Fibroblast of upper back skin (primary cell): Measurements from ENCODE around the gene PPIP5K2.
"Not testable (repeated sequence)": the region's sequence is repeated elsewhere in the genome, so short reads cannot be mapped to it uniquely, and the experiment has no call there.

Experiments used
- DNase-seq: peaks from one replicate; pipeline ENCODE4 v3.0.0-alpha.2; 2013

Gene PPIP5K2

DNA sequence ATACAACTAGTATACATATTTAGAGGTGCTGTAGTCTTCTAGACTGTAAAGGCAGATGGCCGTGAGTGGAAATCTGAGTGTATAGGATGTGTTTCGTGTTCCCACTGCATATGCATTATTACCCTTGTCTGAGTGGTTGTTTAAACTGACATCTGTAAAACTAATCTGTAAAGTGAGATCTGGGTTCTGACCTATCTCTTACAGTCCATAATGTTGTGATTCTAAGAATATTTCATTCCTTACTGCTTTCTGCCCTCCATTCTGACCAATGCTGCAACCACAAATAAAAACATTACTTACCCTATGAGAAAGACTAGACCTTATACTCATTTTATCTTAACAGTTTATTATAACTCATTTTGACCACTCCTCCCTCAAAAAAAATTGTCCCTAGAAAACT lies 90.9 kb downstream of the PPIP5K2 start:
- no peak for DNase-seq

DNA sequence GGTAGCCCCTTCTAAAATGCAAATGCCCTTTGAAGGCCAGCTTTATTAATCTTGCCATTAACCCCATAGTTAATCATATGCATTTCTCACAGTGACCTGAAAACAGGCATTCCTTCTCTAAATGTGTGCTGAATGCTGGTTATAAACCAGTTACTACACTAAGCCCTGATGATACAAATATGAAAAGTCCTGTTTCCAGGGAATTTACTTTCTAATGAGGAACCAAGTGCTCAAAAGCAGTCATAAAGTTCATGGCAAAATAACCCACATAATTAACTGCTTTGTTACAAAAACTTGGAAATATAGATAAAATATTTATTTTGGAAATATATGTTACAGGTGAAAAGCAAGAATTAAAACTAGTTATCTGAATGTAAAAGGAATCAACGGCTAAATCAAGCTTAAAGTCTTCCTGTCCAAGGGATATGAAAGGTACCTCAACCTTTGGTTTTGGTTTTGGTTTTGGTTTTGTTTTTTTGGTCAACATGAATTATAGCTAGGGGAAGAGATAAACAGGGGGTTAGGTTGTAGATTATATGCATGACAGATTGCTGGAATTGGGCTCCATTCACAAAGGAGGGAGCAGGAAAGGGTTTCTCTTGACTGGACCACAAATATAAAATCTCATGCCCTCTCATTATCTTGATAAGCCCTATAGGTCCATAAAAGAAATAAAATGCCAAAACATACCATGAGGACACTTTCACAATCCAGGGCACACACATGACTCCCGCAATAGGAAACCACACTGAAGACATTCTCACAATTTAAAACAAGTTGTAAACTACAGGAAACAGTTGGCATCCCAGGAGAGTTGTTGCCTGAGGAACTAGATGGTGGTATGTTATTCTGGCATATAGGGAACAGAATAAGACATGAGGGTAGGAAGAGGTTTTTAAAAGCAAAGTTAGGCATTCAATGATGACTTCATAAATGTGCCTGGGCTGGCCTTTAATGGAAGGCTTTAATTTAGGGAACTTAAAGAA lies 91.8 kb downstream of the PPIP5K2 start:
- DNase-seq = no peak

DNA sequence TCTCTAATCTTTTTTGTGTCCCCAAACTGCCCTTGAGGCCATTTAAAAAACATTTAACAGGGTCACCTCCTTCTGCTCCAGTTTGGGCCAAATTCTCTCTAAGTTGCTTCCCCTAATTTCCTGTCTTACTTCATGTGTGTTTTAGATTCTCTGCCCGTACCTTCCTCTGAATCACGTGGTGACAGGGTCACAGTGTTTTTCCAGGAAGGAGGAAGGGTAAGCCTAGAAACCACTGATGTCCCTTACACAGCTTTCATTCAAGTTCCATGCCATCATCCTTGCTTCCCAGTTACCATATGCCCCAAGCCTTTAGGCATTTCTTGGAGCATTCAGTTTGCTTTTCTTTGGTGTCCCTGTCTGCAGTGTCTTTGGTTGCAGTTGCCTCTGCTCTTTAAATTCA lies 96.0 kb downstream of the PPIP5K2 start:
- DNase-seq = no peak

DNA sequence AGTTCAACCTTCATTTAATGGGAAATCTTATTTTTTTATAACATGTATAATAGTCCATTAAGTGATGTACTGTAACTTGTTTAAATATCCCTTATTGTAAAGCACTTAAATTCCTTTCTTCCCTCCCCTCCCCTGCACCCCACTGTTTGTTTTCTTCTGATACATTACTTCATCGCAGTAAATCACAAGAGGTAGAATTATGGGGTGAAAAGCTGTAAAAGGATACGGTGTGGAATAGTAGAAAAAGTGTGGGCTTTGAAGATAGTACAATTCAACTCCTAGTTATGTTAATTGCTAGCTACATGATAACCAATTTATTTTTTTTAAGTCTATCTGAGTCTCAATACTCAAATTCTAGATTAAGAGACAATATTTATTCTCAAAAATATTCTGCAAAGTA lies 96.6 kb downstream of the PPIP5K2 start:
- DNase-seq = no peak

DNA sequence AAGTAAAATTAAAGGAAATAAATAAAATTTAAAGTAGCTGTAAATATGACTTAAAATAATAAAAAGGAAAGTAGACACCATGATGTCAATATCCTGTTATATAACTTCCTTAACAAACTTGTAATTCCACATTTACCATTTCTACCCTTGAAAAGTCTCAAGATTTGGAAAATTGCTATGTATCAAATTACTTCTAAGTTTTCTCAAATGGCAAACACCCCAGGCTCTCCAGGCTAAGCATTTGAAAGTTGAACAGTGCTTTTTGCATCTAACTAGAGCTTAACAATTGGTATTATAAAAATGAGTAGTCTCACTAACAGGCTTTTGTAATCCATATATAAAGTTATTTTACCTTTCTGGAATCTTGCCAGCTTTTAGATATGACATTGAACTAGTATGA lies 97.0 kb downstream of the PPIP5K2 start:
- no peak for DNase-seq

DNA sequence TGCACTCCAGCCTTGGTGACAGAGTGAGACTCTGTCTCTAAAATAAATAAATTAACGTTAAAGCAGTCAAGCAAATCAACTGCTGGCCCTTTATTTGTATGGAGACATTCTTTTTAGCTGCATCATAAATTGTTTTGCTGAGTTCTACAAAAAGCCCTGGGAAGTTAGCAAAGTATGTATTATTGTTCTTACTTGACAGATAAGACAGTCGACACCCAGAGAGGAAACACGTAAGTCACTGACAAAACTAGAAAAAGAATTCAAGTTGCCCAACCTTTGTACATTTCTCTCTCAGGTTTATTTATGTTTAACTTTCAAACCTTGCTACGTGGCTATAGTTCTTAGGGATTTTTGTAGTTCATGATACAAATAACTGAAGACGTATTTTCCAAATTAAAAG lies 98.1 kb downstream of the PPIP5K2 start:
- peak; percentile 12 for DNase-seq

DNA sequence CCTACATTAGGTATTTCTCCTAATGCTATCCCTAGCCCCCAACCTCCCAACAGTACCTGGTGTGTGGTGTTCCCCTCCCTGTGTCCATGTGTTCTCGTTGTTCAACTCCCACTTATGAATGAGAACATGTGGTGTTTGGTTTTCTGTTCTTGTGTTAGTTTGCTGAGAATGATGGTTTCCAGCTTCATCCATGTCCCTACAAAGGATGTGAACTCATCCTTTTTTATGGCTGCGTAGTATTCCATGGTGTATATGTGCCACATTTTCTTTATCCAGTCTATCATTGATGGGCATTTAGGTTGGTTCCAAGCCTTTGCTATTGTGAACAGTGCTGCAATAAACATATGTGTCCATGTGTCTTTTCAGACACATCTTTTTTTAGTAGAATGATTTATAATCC lies 99.0 kb downstream of the PPIP5K2 start:
- not testable (repeated sequence) for DNase-seq

DNA sequence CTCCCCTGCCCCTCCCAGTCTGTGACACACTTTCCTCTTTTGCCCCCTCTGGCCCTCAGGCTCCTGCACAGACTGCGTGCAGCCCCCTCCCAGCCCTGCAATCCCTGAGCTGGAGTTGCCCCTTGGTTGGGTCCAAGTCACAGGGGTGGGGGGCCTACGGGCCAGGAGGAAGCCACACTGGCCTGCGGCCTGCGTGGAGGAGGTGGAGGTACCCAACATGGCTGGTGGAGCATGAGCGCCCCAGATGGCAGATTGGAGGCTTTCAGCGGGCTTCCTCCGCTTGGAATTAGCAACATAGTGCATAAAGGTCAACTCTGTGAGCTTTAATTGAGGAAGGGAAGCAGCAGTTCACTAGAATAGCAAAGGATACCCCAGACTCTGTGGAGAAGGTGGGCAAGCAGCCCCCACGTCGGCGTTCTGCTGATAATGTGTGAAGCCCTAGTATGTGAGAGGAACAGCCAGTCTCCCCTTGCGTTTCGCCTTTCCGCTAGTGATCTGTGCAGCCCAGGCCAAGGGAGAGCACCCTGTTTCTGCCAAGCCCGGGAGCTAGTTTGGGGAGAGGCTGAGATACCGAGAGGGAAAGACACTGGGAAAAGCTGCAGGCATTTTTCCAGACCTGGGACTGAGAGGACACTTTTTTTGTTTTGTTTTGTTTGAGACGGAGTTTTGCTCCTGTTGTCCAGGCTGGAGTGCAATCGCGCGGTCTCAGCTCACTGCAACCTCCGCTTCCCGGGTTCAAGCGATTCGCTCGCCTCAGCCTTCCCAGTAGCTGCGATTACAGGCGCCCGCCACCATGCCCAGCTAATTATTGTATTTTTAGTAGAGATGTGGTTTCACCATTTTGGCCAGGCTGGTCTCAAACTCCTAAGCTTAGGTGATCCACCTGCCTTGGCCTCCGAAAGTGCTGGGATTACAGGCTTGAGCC lies 103.2 kb downstream of the PPIP5K2 start:
- DNase-seq = no peak

DNA sequence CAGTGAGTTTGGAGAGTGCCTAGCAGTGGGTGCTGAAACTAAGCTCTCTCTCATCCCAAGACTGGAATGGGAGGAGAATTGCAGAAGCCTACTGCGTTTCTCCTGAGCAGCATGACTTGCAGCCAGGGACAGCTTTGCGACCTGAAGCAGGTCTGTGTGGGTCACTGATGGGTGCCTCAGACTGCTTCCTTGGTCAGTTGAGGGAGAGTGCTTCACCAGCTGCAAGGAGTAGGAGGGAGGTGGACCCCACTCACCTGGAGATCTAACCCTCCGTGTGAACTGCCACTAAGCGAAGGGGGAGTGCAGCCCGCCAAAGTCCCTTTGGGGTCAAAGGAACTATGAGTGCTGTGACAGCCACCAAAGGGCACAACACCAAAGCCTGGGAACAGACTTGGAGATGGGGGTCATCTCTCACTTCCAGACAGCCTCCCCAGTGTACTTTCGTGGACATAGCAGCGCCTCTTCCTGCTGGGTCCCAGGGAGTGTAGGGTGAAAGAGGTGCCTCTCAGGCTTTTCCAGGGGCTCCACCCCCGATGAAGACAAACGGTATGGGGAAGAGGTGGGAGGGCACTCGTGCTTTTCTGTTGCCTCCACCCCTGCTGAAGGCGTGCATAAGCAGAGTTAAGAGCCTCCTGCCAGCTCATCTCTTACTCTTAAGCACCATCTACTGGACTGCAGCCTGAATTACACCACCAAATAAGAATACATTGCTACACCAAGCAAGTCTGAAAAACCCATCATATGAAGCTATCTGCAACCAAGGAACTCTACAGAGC lies 104.2 kb downstream of the PPIP5K2 start:
- DNase-seq = peak; percentile 75

DNA sequence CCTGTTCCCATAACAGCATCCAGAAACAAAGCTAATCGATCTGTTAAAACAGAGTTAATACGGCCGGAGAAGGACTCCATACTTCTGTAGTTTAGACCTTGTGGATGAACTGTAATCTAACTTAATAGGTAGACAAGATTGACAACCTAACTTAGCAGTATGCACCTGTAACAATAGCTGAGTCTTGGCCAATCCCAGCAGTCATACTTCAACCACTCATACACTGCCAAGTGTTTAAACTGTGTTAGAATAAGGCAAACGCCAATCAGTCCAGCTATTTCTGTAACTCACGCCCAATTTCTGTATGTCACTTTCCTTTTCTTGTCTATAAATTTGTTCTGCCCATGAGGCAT lies 104.8 kb downstream of the PPIP5K2 start:
- no peak for DNase-seq

DNA sequence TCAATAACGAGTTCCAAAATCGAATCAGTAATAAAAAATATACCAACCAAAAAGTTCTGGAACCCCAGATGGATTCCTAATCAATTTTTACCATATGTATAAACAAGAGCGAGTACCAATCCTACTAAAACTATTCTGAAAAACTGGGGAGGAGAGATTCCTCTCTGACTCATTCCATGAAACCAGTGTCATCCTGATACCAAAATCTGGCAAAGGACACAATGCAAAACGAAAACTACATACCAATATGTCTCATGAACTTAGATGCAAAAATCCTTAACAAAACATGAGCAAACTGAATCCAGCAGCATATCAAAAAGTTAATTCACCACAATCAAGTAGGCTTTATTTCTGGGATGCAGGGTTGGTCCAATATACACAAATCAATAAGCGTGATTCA lies 108.0 kb downstream of the PPIP5K2 start:
- peak; percentile 18 for DNase-seq

DNA sequence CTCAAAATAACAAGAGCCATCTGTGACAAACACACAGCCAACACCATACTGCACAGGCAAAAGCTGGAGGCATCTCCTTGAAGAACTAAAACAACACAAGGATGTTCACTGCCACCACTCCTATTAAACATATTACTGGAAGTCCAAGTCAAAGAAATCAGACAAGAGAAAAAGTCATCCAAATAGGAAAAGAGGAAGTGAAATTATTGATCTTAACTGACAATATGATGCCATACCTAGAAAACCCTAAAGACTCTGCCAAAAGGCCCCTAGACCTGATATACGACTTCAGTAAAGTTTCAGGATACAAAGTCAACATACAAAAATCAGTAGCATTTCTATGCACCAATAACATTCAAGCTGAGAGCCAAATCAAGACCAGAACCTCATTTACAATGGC lies 108.5 kb downstream of the PPIP5K2 start:
- DNase-seq = no peak

DNA sequence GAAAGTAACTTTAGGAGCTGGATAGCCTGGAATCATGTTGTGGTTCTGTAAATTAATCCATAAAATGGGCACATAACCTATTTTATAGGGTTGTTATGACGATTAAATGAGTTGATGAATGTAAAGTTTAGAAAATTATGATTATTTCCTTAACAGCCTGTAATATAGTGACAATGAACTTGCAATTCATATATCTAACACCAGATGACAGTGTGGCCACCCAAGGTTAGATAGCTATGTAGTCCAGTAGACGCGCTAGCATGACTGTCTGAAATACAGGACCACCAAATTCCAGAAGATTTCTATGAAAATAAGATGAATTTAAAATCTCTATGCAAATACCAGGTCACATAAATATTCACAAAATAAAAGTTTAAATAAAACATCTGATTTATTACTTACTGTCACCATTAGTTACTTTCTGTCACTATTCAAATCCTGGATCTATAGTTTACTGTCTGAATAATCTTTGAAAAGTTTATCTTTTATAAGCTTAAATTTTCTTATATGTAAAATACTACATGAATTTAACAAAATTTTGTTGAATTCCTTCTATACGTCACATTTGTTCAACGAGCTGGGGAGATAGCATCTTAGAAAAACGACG lies 112.4 kb downstream of the PPIP5K2 start:
- DNase-seq = peak; percentile 54

DNA sequence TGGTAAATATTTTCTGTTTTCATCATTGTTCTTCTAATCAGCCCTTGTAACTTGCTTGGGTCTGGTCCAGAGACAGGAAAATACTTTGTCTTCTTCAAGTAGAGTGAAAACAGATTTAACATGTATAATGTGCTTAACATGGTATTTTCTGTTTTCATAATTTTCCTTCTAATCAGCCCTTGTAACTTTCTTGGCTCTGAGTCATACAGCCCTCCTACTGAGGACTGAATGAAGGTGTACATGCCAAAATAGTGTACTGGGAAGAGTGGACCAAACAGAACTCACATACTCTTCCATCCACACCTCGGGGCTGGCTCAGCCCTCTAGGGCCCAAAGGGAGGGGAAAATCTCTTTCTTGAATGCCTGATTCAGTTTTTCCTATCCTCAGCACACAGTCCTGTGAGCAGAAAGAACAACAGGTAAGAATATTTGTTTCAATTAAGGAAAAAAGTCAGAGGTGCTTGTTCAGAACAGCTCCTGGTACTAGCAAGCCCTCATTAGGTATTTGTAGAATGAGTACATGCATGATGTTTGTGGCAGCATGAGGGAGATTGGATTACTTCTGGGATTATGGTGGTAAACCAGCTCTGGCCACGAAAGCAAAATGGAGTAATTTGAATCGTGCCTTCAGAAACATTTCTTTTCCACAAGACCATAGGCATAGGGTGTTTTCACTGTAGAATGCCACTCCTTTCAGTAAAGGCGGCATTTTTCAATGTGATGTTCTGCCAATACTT lies 114.3 kb downstream of the PPIP5K2 start:
- DNase-seq = peak; percentile 64

DNA sequence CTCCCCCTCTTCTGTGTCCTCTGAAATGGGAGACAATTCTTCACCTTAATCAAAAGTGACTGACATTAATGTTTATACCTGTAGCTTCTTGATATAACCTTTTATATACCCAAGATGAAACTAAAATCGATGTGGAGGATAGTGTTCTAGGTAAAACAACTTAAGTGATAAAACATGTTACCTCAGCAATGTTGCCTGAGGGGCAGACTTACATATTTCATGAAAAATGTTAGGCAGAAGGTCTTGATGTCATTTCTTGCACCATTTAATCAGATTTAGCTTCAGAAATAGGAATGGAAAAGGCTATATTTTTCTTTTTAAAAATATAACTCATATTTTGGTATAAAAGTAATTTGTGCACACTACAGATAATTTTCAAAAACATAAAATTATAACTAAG lies 115.8 kb downstream of the PPIP5K2 start:
- DNase-seq = no peak

DNA sequence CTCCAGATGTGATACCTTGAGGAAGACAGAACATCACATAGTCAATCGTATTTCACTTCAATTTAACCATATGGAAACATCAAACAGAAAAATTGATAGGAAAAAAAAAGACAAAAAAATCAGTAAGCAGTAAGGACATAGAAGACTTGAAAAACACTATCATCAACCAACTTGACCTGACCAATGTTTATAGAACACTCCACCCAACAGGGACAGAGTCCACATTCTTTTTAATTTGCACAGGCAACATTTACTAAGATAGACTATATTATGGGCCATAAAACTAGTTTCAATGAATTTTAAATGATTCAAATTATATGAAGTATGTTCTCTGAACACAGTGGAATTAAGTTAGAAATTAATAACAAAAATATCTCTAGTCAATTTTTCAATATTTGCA lies 117.7 kb downstream of the PPIP5K2 start:
- no peak for DNase-seq

DNA sequence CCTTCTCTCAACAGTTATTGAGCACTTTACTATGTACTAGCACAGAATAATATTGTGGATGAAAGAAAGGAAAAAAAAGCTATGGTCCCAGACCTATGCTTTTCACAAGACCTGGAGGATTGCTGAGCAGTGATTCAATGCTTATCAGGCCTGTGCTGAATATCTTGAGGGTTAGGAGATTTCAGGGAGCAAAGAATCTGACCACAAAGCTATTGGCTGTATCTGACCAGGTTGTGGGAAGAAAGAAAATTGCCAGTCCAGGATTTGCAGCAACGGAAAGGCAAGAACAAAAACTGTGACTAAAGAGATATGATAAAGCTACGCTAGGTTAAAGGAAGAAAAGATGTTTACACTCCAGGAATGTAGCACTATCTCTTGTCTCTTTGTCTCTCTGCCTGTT lies 123.6 kb downstream of the PPIP5K2 start:
- DNase-seq = peak; percentile 63

DNA sequence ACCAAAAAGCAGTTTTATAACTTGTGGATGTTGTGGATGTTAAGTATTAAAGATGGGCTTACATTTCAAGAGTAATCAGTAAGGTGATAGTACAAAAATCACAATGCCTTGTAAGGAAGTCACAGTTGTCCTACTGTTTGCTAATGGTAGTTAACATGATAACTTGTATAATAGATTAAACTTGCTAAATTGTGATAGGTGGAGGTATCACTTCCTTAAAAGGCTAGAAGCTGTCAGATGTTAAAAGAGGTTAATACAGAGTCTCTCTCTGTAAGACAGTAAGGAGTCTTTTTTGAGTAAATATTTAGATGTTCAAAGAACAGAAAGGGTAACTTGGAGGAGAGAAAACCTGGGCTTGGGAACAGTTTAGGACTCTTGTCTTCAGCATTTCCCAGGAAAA lies 124.3 kb downstream of the PPIP5K2 start:
- DNase-seq = no peak

DNA sequence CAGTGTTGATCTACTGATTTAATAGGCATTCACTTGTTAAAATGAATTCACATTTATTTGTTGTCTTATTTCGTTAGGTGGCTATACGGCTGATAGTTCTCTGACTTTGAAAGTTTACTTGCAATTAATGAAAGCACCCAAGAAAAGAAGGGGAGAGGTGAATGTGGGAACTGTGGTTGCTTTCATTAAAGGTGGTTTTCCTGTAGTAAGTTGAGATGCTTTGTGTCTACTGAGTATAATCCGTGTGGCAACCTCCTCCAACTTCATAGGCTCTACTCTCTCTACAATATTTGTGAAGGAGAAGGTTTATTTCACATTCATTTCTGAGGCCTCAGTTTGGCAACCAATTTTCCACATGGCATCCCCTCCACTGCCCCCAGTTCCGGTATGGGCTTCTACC lies 125.7 kb downstream of the PPIP5K2 start:
- DNase-seq = no peak

DNA sequence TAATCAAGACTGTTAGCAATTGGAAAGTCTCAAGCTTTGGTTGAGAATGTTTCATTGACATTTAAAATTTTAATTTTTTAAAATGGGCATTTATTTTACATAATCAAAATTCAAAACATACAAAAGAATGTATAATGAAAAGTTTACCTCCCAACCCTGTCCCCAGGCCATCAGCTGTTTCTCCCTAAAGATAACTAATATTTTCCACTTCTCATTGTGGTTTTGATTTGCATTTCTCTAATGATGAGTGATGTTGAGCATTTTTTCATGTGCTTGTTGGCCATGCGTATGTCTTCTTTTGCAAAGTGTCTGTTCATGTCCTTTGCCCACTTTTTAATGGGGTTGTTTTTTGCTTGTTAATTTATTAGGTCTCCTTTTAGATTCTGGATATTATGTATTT lies 127.0 kb downstream of the PPIP5K2 start:
- DNase-seq = no peak

DNA sequence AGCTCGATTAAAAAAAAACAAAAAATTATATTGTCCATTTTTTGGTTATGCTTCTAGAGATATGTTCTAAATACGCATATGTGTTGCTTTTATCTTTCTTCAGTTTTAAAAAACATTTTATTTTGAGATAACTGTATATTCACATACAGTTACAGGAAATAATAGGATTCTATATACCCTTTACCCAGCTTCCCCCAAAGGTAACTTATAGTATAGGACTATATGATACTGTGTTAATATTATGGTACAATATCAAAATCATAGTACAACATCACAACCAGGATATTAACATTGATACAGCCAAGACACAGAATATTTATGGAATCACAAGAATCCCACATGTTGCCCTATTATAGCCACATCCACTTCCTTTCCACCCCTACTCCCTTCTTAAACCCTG lies 129.0 kb downstream of the PPIP5K2 start:
- no peak for DNase-seq

DNA sequence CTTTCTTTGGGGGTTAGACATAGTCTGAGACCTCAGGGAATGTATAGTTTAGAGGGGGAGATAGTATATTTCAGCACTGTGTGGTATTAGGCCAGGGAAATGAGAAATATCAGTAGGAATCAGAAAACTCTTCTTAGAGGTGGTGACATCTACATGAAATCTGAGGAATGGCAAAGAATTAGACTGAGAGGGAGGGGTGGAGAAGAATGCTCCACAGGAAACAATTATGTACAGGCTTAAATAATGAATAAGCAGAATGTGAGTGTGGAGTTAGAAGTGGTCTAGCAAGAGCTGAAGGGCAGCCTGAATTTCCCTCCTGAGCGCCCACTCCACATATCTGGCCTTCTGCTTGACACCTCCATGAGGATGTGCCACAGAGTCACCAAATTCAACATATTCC lies 134.8 kb downstream of the PPIP5K2 start:
- DNase-seq = no peak
